ENCODE results near the gene BLOC1S5. TPM values are rescaled to one million over a fixed set of nuclear protein-coding genes. Genes with fewer than 3 reads are reported as not detected.

The BLOC1S5 gene
- total RNA-seq, 6 experiments from 2014 or later: 8.4 to 13.4 (median 9.5) TPM

DNA sequence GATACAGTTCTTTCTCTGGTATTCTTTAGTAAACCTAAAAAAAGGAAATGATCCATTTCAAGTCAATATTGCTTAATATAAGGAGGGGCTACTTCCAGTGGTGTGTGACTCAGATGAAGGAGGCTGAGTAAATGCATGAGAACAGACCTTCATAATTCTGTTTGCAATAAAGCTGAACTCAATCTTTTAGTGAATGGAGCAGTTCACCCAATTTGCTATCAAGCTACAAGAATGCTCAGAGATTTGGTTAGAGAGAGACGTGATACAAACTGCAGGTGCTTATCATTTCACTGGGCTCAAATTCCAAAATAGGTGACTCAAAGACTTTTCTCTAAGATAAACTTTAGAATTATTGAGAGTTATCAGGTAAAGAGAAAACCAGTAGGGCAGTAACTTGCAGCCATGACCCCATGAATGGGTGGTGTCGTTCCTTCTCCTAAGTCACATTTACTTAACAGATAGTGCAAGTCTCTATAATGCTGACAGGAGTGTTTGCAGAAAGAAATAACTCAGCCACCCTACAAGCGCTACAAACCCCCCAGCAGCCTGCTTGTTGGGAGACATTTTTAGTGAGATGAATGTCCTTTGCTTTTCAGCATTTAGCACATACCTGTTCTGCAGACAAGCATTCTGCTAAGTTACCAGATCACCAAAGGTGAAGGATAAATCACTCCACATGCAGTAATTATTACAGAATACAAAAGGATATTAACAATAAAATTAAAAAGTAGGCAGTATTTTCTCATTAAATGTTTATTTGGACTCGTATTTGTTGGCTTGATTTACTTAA is 16.4 kb upstream of the BLOC1S5 start:
- Mint-ChIP-seq H3K27ac (peak overlapping the region; percentile 50), H3K36me3 (ENCODE audit: low read depth) (peaks cover 30% of the 10 kb centered on the region), H3K4me3 (peak overlapping the region; percentile 25), H3K9me3 (no peaks in the 10 kb centered on the region), H3K4me1 (ENCODE audit: low read depth) (peaks cover 72% of the 10 kb centered on the region), H3K27me3 (ENCODE audit: insufficient read depth) (no peaks in the 10 kb centered on the region; the same call in 1 of the 2 replicates)
- DNase-seq: peak; percentile 25
- TF ChIP-seq, protein P1, sequence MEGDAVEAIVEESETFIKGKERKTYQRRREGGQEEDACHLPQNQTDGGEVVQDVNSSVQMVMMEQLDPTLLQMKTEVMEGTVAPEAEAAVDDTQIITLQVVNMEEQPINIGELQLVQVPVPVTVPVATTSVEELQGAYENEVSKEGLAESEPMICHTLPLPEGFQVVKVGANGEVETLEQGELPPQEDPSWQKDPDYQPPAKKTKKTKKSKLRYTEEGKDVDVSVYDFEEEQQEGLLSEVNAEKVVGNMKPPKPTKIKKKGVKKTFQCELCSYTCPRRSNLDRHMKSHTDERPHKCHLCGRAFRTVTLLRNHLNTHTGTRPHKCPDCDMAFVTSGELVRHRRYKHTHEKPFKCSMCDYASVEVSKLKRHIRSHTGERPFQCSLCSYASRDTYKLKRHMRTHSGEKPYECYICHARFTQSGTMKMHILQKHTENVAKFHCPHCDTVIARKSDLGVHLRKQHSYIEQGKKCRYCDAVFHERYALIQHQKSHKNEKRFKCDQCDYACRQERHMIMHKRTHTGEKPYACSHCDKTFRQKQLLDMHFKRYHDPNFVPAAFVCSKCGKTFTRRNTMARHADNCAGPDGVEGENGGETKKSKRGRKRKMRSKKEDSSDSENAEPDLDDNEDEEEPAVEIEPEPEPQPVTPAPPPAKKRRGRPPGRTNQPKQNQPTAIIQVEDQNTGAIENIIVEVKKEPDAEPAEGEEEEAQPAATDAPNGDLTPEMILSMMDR (IDR thresholded peaks at IDR 0.05): no peak

- peaks cover 63% of the 10 kb centered on the region for H3K4me1 Mint-ChIP-seq (ENCODE audit: low read depth)
- H3K4me3 Mint-ChIP-seq: no peak overlapping the region
- TF ChIP-seq, protein P1 (IDR thresholded peaks at IDR 0.05): no peak
- no peaks in the 10 kb centered on the region for H3K9me3 Mint-ChIP-seq
- H3K36me3 Mint-ChIP-seq (ENCODE audit: low read depth): peaks cover 30% of the 10 kb centered on the region
- no peaks in the 10 kb centered on the region; the same call in 1 of the 2 replicates for H3K27me3 Mint-ChIP-seq (ENCODE audit: insufficient read depth)
- no peak for DNase-seq
- no peak overlapping the region for H3K27ac Mint-ChIP-seq
Measured at GRCh38 chr6:8079126-8079525, 14.9 kb upstream of the BLOC1S5 start.

DNA sequence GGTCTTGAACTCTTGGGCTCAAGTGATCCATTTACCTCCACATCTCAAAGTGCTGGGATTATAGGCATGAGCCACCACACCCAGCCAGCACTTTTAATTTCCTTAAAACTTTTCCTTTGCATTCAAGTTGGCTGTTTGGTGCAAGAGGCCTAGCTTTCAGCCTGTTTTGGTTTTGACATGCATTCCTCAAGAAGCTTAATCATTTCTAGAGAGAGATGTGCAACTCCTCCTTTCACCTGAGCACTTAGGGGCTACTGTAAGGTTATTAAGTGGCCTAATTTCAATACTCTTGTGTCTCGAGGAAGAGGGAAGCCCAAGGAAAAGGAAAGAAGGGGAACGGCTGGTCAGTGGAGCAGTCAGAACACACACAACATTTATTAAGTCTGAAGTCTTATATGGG is 13.8 kb upstream of the BLOC1S5 start:
- TF ChIP-seq, protein P1 (IDR thresholded peaks at IDR 0.05): no peak
- Mint-ChIP-seq H3K9me3 (no peaks in the 10 kb centered on the region), H3K36me3 (ENCODE audit: low read depth) (peaks cover 30% of the 10 kb centered on the region), H3K27ac (no peak overlapping the region), H3K27me3 (ENCODE audit: insufficient read depth) (no peaks in the 10 kb centered on the region; the same call in 1 of the 2 replicates), H3K4me3 (no peak overlapping the region), H3K4me1 (ENCODE audit: low read depth) (peaks cover 52% of the 10 kb centered on the region)
- DNase-seq: no peak

- Mint-ChIP-seq H3K9me3 (no peaks in the 10 kb centered on the region), H3K4me3 (no peak overlapping the region), H3K36me3 (ENCODE audit: low read depth) (peaks cover 25% of the 10 kb centered on the region), H3K4me1 (ENCODE audit: low read depth) (peaks cover 33% of the 10 kb centered on the region), H3K27me3 (ENCODE audit: insufficient read depth) (no peaks in the 10 kb centered on the region; the same call in 1 of the 2 replicates), H3K27ac (no peak overlapping the region)
- TF ChIP-seq, protein P1 (IDR thresholded peaks at IDR 0.05): no peak
- no peak for DNase-seq
Measured at GRCh38 chr6:8075704-8076103, 11.5 kb upstream of the BLOC1S5 start.

DNA sequence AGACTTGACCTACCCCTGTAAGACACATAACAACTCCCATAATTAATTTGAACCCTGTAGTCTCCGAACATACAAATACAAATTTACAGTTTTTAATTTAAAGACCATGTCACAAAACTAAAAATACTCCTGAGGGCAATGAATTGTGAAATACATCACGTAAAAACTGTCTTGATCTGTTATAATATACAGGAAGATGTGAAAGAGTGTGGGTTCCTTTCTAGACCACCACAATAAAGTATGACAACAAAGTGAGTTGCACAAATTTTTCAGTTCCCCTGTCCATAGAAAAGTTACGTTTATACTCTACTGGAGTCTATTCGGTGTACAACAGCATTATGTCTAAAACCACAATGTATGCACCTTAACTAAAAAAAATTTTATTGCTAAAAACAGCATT is 11.0 kb upstream of the BLOC1S5 start:
- H3K4me3 Mint-ChIP-seq: no peak overlapping the region
- no peak overlapping the region for H3K27ac Mint-ChIP-seq
- DNase-seq: no peak

More for the DNA sequence above, 11.0 kb upstream of the BLOC1S5 start:
- TF ChIP-seq, protein P1 (IDR thresholded peaks at IDR 0.05): no peak
- Mint-ChIP-seq H3K36me3 (ENCODE audit: low read depth) (peaks cover 22% of the 10 kb centered on the region), H3K9me3 (no peaks in the 10 kb centered on the region), H3K4me1 (ENCODE audit: low read depth) (peaks cover 27% of the 10 kb centered on the region), H3K27me3 (ENCODE audit: insufficient read depth) (no peaks in the 10 kb centered on the region; the same call in 1 of the 2 replicates)
